ENCODE measurements around the gene DTX4.

GRCh38 chr11:59225017-59225416 is 53.1 kb downstream of the DTX4 start:
- no peak for TF ChIP-seq CTCF (IDR thresholded peaks at IDR 0.05 in 2 of 3, conservative IDR thresholded peaks at IDR 0.05 in 1 of 3; ENCODE audit: borderline replicate concordance in 1 of 3, insufficient read depth in 1 of 3, low read depth in 2 of 3, low read length in 2 of 3)
- TF ChIP-seq POLR2A (IDR thresholded peaks at IDR 0.05; ENCODE audit: borderline replicate concordance, extremely low read depth, insufficient read depth, insufficient read length): no peak
- TF ChIP-seq EZH2 (IDR thresholded peaks at IDR 0.05): no peak
- TF ChIP-seq EZH2phosphoT487 (IDR thresholded peaks at IDR 0.05; ENCODE audit: borderline replicate concordance): no peak
- TF ChIP-seq POLR2AphosphoS5 (IDR thresholded peaks at IDR 0.05; ENCODE audit: low read depth, low read length): no peak
- no peak for TF ChIP-seq YY1 (IDR thresholded peaks at IDR 0.05; ENCODE audit: extremely low read depth, insufficient replicate concordance, low read depth, low read length)
- no peak for TF ChIP-seq SP1 (IDR thresholded peaks at IDR 0.05; ENCODE audit: low read depth)
- no peak for TF ChIP-seq MAX (IDR thresholded peaks at IDR 0.05)
- TF ChIP-seq ZNF274 (IDR thresholded peaks at IDR 0.05; ENCODE audit: low read depth, low read length): no peak
- no peak for TF ChIP-seq RAD21 (IDR thresholded peaks at IDR 0.05; ENCODE audit: low read depth)
- TF ChIP-seq ZFX (IDR thresholded peaks at IDR 0.05): no peak
- no peak for TF ChIP-seq CBX3 (IDR thresholded peaks at IDR 0.05; ENCODE audit: low read depth)

All from HCT116 (cell line).